Mesodermal cell (in vitro differentiated cells): ENCODE data around the gene ARID5B.

ENCODE experiments used
- H3K27ac ChIP-seq: 2 replicates; pipeline ENCODE4 v1.7.0; 2013; ENCODE audit warnings: mild to moderate bottlenecking, low read depth, low read length, moderate library complexity; ENCODE audit not compliant: severe bottlenecking
- H3K36me3 ChIP-seq: 2 replicates; pipeline ENCODE4 v1.7.1; 2013; ENCODE audit warnings: mild to moderate bottlenecking, low read length, moderate library complexity; ENCODE audit not compliant: control insufficient read depth, insufficient read depth
- H3K4me1 ChIP-seq: one replicate; pipeline ENCODE4 v1.7.1; 2013; ENCODE audit warnings: mild to moderate bottlenecking, low read length; ENCODE audit not compliant: insufficient read depth, control insufficient read depth, poor library complexity, severe bottlenecking
- H3K4me3 ChIP-seq: 2 replicates; pipeline ENCODE4 v1.7.0; 2013; ENCODE audit warnings: low read length, control low read depth, mild to moderate bottlenecking; ENCODE audit not compliant: insufficient read depth, poor library complexity, severe bottlenecking; ENCODE audit errors: extremely low read depth
- H3K9me3 ChIP-seq: 2 replicates; pipeline ENCODE4 v1.7.1; 2013; ENCODE audit warnings: mild to moderate bottlenecking, low read length, moderate library complexity; ENCODE audit not compliant: control insufficient read depth
- WGBS, 2 experiments: methylation state at CpG; one replicate each; pipeline ENCODE4 v1.1.5; 2013; ENCODE audit warnings: missing lambda C conversion rate in 2 of 2; ENCODE audit not compliant: insufficient coverage in 2 of 2; 5-methylcytosine and 5-hydroxymethylcytosine counted together

The ARID5B gene

DNA sequence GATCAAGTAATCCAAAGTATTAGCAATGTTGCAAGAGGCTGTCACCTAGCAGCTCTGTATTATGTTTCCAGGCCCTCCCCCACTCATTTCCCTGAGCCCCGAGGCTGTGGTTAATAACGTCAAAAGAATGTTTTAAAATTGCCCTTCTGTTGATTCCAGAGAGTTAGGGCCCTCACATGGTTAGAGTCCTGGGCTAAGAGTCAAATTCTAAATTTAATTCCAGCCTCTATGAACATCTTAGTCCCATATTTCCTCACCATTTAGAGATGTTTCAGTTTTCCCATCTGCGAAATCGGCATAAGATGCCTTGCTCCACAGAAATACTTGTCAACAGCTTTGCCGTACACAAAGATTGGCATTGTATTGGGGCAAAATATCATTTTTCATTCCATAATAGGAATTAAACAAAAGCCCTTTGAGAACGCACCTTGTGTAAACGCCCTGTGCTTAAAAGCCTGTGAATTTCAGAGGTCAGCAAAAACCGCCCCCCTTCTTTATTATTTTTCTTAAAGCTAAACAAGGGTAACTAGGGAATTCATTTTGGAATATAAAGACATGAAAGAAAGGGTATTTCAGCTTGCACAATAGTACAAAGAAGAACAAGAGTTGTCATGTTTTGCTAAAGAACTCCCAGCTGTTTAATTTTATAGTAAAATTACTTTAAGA, 135.8 kb downstream of the ARID5B start:
- Histone ChIP-seq H3K4me3 (no peak overlapping the region), H3K27ac (peak overlapping the region; percentile 57), H3K4me1 (peaks cover 37% of the 10 kb centered on the region), H3K9me3 (no peaks in the 10 kb centered on the region), H3K36me3 (no peaks in the 10 kb centered on the region)
- 50 to 62% methylated on average over 2 to 5 of the region's 8 CpGs for WGBS, 2 experiments

- Histone ChIP-seq H3K9me3 (no peaks in the 10 kb centered on the region), H3K36me3 (no peaks in the 10 kb centered on the region), H3K4me1 (peaks cover 40% of the 10 kb centered on the region), H3K4me3 (no peak overlapping the region), H3K27ac (peak overlapping the region; percentile 57)
Observed at GRCh38 chr10:62037890-62038608, 136.6 kb downstream of the ARID5B start.

DNA sequence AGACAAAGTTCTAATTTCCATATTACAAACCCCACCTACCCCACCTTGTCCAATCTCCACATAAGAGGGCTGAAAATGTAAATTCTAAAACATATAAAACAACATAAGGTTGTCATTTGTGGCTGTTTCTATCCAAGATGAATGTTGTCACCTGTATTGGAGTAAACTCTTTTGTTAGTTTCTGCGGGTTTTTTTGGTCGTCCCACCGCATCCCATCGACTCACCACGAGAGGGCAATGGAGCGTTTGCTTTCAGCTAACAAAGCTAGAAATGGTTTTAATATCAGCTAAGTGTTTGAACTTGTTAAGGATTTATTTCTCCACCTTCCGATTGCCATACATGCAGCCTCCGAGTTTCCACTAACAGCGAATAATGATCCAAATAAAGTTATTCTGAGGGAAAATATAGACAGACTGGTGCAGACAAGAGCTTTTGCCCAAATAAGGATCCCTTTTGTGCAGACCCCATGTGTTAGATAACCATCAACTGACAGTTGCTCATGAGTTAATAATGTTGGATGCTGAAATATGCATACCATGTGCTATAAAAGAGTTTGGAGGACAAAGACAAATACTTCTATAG, 137.2 kb downstream of the ARID5B start:
- H3K27ac ChIP-seq: peak overlapping the region; percentile 57
- H3K36me3 ChIP-seq: no peaks in the 10 kb centered on the region
- peaks cover 46% of the 10 kb centered on the region for H3K4me1 ChIP-seq
- no peaks in the 10 kb centered on the region for H3K9me3 ChIP-seq
- no CpG with 5 or more reads among the region's 9 CpGs for WGBS, 2 experiments
- H3K4me3 ChIP-seq: no peak overlapping the region

DNA sequence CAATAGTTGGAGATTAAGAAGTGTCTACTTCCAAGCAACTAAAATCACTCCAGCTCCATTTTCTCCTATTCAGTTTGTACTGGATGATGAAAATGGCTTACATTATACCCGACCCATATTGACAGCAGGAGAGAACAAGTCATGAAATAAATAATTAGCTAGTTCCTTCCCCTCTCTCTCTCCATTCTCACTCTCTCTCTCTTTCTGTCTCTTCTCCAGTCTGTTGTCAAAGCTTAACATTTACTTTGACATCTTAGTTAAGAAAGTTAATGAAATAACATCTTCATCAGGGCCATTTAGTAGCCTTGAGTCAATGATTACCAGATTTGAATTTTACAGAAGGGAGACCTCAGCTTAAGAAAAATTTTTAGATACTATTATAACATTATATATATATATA, 138.5 kb downstream of the ARID5B start:
- Histone ChIP-seq H3K4me1 (peaks cover 50% of the 10 kb centered on the region), H3K27ac (no peak overlapping the region), H3K9me3 (no peaks in the 10 kb centered on the region), H3K4me3 (no peak overlapping the region), H3K36me3 (no peaks in the 10 kb centered on the region)
- WGBS, 2 experiments: 100% methylated on average over 1 of the region's 1 CpG; no CpG with 5 or more reads in 1 of the 2 experiments

GRCh38 chr10:62040881-62041280, 139.4 kb downstream of the ARID5B start:
- peaks cover 53% of the 10 kb centered on the region for H3K4me1 ChIP-seq
- H3K9me3 ChIP-seq: no peaks in the 10 kb centered on the region
- no peaks in the 10 kb centered on the region for H3K36me3 ChIP-seq
- H3K27ac ChIP-seq: no peak overlapping the region
- WGBS, 2 experiments: 79% methylated on average over 3 of the region's 4 CpGs; no CpG with 5 or more reads in 1 of the 2 experiments
- no peak overlapping the region for H3K4me3 ChIP-seq

- Histone ChIP-seq H3K9me3 (no peaks in the 10 kb centered on the region), H3K36me3 (no peaks in the 10 kb centered on the region), H3K4me1 (peaks cover 58% of the 10 kb centered on the region), H3K27ac (peak overlapping the region; percentile 57), H3K4me3 (no peak overlapping the region)
- 40 to 80% methylated on average over 1 of the region's 4 CpGs for WGBS, 2 experiments
Observed at GRCh38 chr10:62043421-62044021, 142.0 kb downstream of the ARID5B start.

GRCh38 chr10:62044566-62044965, 143.1 kb downstream of the ARID5B start:
- no peaks in the 10 kb centered on the region for H3K36me3 ChIP-seq
- H3K4me1 ChIP-seq: peaks cover 51% of the 10 kb centered on the region
- H3K4me3 ChIP-seq: no peak overlapping the region
- no peak overlapping the region for H3K27ac ChIP-seq
- WGBS, 2 experiments: 83 to 100% methylated on average over 1 of the region's 5 CpGs
- no peaks in the 10 kb centered on the region for H3K9me3 ChIP-seq

- H3K4me1 ChIP-seq: peaks cover 44% of the 10 kb centered on the region
- H3K9me3 ChIP-seq: no peaks in the 10 kb centered on the region
- H3K27ac ChIP-seq: peak overlapping the region; percentile 68
- H3K36me3 ChIP-seq: no peaks in the 10 kb centered on the region
- WGBS, 2 experiments: 85 to 87% methylated on average over 7 of the region's 12 CpGs
- no peak overlapping the region for H3K4me3 ChIP-seq
Observed at GRCh38 chr10:62045765-62046521, 144.4 kb downstream of the ARID5B start.

DNA sequence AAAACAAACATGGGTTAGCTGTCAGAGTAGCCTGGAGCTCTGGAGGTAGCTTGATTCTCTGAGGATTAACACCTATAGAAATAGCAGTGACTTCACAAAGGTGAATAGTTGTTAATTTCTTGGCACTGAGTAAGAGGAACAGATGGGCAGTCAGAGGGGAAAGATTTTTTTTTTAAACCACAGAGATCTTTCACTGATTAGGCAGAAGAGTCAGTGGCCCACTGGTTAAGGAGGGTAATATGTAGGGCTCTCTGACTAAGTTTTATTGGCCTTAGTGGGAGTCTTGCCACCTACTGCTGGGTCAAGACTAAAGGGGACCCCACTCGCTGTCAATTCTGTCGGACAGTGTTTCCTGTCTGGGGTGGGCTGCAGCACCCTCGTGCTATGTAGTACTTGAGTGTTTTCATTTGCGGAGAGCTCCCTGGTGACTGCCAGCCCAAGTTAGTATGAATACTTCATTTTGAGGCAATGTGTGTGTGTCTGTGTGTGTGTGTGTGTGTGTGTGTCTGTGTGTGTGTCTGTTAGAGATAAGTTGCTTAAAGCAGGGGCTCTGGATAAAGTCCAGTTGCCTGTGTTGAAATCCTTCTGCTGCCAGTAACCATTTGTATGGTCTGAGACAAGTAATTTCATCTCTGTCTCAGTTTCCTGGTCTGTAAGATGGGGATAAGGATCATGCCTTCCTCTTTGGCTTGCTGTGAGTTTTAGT, 145.2 kb downstream of the ARID5B start:
- 54 to 60% methylated on average over 3 of the region's 4 CpGs for WGBS, 2 experiments
- H3K9me3 ChIP-seq: no peaks in the 10 kb centered on the region
- H3K36me3 ChIP-seq: peaks cover 2% of the 10 kb centered on the region
- peak overlapping the region; percentile 68 for H3K27ac ChIP-seq
- no peak overlapping the region for H3K4me3 ChIP-seq
- H3K4me1 ChIP-seq: peaks cover 47% of the 10 kb centered on the region
